Measurements from ENCODE around the gene RANBP3L. TPM values are rescaled to one million over a fixed set of nuclear protein-coding genes. Genes with fewer than 3 reads are reported as not detected.

Gene RANBP3L
- total and polyA plus RNA-seq, 2 experiments from 2014 or later = not detected

DNA sequence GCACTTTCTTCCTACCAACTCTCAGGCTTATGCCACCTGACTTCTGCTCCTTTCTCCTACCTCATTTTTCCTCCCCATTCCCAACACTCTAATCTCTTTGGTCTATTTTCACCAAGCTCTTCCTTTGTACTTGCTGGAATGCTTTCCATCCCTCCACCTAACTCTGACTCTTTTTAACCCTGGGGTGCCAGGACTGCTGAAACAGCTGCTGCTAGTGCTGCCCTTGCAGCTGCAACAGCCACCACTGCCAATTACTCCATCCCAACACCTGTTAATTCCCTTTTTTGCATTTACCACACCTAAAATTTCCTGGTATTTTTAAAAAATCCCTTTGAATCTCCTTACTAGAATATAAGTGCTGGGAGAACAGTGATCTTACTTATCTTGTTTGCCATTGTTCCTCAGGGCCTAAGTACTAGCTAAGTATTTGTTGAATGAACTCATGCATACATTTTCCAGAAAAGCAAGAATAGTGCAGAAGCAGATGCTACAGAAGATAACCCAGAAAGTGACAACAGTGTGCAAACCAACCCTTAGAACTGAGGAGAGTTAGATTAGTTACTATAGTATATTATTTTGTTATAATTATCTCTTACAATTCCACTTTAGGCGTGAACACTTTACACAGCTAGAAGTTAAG is 71.4 kb downstream of the RANBP3L start:
- H3K27ac ChIP-seq (ENCODE audit: low read depth) = no peak overlapping the region
- Mint-ChIP-seq H3K4me3 (no peak overlapping the region), H3K4me1 (peaks cover 7% of the 10 kb centered on the region; the same call in 2 of the 3 replicates), H3K36me3 (ENCODE audit: low read depth) (no peaks in the 10 kb centered on the region), H3K27ac (no peak overlapping the region), H3K9me3 (no peaks in the 10 kb centered on the region), H3K27me3 (ENCODE audit: insufficient read depth, low read depth, poor library complexity) (no peaks in the 10 kb centered on the region)
- H3K4me1 ChIP-seq (ENCODE audit: insufficient read depth) = no peaks in the 10 kb centered on the region
- H3K79me2 ChIP-seq (replicated peaks; ENCODE audit: insufficient read depth) = no peaks in the 10 kb centered on the region
- H4K20me1 ChIP-seq (replicated peaks; ENCODE audit: insufficient read depth) = peaks cover 2% of the 10 kb centered on the region; the same call in 1 of the 2 replicates
- DNase-seq (ENCODE audit: low spot score) (no peak), ATAC-seq (peak; percentile 58)
- no peak overlapping the region for H2AFZ ChIP-seq
- no peaks in the 10 kb centered on the region for H3F3A ChIP-seq (replicated peaks; ENCODE audit: low read depth)
- H3K27me3 ChIP-seq (ENCODE audit: insufficient read depth) = no peaks in the 10 kb centered on the region
- no peaks in the 10 kb centered on the region for H3K36me3 ChIP-seq (ENCODE audit: insufficient read depth)
- no peak overlapping the region for H3K4me2 ChIP-seq
- TF ChIP-seq CTCF (conservative IDR thresholded peaks at IDR 0.05; ENCODE audit: low read depth in 2 of 2) (no peak), CREB1 (CRISPR knock-in tag; IDR thresholded peaks at IDR 0.05; ENCODE audit: low read depth) (no peak), POLR2AphosphoS5 (IDR thresholded peaks at IDR 0.05; ENCODE audit: low read depth) (no peak)
- no peaks in the 10 kb centered on the region for H3K9me2 ChIP-seq (ENCODE audit: insufficient read depth)
- no peak overlapping the region for H3K4me3 ChIP-seq

GRCh38 chr5:36228505-36228904 is 73.2 kb downstream of the RANBP3L start:
- no peak for DNase-seq (ENCODE audit: low spot score)
- no peaks in the 10 kb centered on the region for H3K9me3 Mint-ChIP-seq
- Histone ChIP-seq H3K27ac (ENCODE audit: low read depth) (no peak overlapping the region), H3K79me2 (replicated peaks; ENCODE audit: insufficient read depth) (no peaks in the 10 kb centered on the region), H3K4me2 (no peak overlapping the region), H2AFZ (no peak overlapping the region), H3K4me1 (ENCODE audit: insufficient read depth) (no peaks in the 10 kb centered on the region), H3K9me2 (ENCODE audit: insufficient read depth) (no peaks in the 10 kb centered on the region), H3K4me3 (no peak overlapping the region), H3F3A (replicated peaks; ENCODE audit: low read depth) (no peaks in the 10 kb centered on the region), H3K27me3 (ENCODE audit: insufficient read depth) (no peaks in the 10 kb centered on the region), H4K20me1 (replicated peaks; ENCODE audit: insufficient read depth) (peaks cover 2% of the 10 kb centered on the region; the same call in 1 of the 2 replicates), H3K36me3 (ENCODE audit: insufficient read depth) (no peaks in the 10 kb centered on the region)
- H3K4me3 Mint-ChIP-seq = no peak overlapping the region
- H3K4me1 Mint-ChIP-seq = peaks cover 7% of the 10 kb centered on the region; the same call in 2 of the 3 replicates
- no peaks in the 10 kb centered on the region for H3K27me3 Mint-ChIP-seq (ENCODE audit: insufficient read depth, low read depth, poor library complexity)
- no peak for ATAC-seq
- no peak overlapping the region for H3K27ac Mint-ChIP-seq
- no peaks in the 10 kb centered on the region for H3K36me3 Mint-ChIP-seq (ENCODE audit: low read depth)
- TF ChIP-seq EZH2 (IDR thresholded peaks at IDR 0.05; ENCODE audit: low read depth, unreplicated experiment) (no peak), JUNB (IDR thresholded peaks at IDR 0.05; ENCODE audit: unreplicated experiment) (no peak), CREB1 (CRISPR knock-in tag; IDR thresholded peaks at IDR 0.05; ENCODE audit: low read depth) (no peak), CTCF (conservative IDR thresholded peaks at IDR 0.05; ENCODE audit: low read depth in 2 of 2) (no peak), ZNF462 (CRISPR knock-in tag; IDR thresholded peaks at IDR 0.05) (no peak), STAT1 (IDR thresholded peaks at IDR 0.05; ENCODE audit: unreplicated experiment) (no peak), ZNF114 (CRISPR knock-in tag; IDR thresholded peaks at IDR 0.05) (no peak)

All from GM23338 (cell line).